ENCODE measurements around the gene DIPK1B. TPM values are rescaled to one million over a fixed set of nuclear protein-coding genes. Genes with fewer than 3 reads are reported as not detected.
A peak's percentile ranks its signal among the peaks of the same experiment; 100 is the strongest.

Gene DIPK1B
- total RNA-seq (2021) (45.4 to 49.8 TPM (median 48.9 TPM) in 3 replicates), Bru-seq, nascent RNA (percentile 59 among the genes with signal in this experiment)
- long read RNA-seq, experiment 1, transcript FAM69B-201 (3 exons, 2,410 nt), result minor isoform, 8 of 262 reads
- long read RNA-seq, experiment 1, transcript FAM69B-202 (5 exons, 1,668 nt), result major isoform, 196 of 262 reads
- long read RNA-seq, experiment 1, partial matches to known transcripts, result 12 of 262 reads
- long read RNA-seq, experiment 1, other reads (novel, unspliced or antisense), result 46 of 262 reads
- long read RNA-seq, experiment 2, transcript FAM69B-201 (3 exons, 2,410 nt), result minor isoform, 5 of 75 reads
- long read RNA-seq, experiment 2, transcript FAM69B-202 (5 exons, 1,668 nt), result major isoform, 53 of 75 reads
- long read RNA-seq, experiment 2, partial matches to known transcripts, result 3 of 75 reads
- long read RNA-seq, experiment 2, other reads (novel, unspliced or antisense), result 14 of 75 reads
- long read RNA-seq, experiment 3, partial matches to known transcripts, result 1 of 1 reads
- long read RNA-seq, experiment 3, other reads (novel, unspliced or antisense), result 0 of 1 reads

GRCh38 chr9:136711751-136712689 lies at the start of gene DIPK1B:
Gene DIPK1B, plus strand, starts transcription at chr9:136712572. Its CDS starts 94 bp downstream, at chr9:136712666.
- ChIA-PET POLR2A (interaction anchor here (0.6 to 0.7 kb wide), 3 partner anchors 17 to 20 kb away, joined by 3 to 9 read pairs (median 3); no protein-coding TSS in a partner anchor), CTCF (interaction anchor here (1.0 to 2.2 kb wide), 3 partner anchors 11 to 130 kb away, joined by 3 to 11 read pairs (median 6); partner anchors contain the start of gene AJM1)
- H3K9me3 Mint-ChIP-seq, result no peaks in the 10 kb centered on the region
- H3K36me3 Mint-ChIP-seq, result no peaks in the 10 kb centered on the region
- peak within 1 kb of the TSS; percentile 70 for H3K4me3 Mint-ChIP-seq
- no peak within 1 kb of the TSS for H3K27ac Mint-ChIP-seq
- peak; percentile 73 for ATAC-seq
- peak; percentile 71 for DNase-seq (ENCODE audit: low spot score)
- H3K4me1 Mint-ChIP-seq, result peaks cover 4% of the 10 kb centered on the region
- peaks cover 15% of the 10 kb centered on the region for H3K27me3 Mint-ChIP-seq (ENCODE audit: low read depth)
- TF ChIP-seq ZNF532 (CRISPR knock-in tag; IDR thresholded peaks at IDR 0.05; ENCODE audit: borderline replicate concordance) (no peak), ATF6 (CRISPR knock-in tag; IDR thresholded peaks at IDR 0.05) (no peak), ETV6 (CRISPR knock-in tag; IDR thresholded peaks at IDR 0.05) (0 out of 2 replicates have a peak, but pooled peaks have one; percentile 61), HMGA2 (CRISPR knock-in tag; IDR thresholded peaks at IDR 0.05) (no peak), SP1 (CRISPR knock-in tag; conservative IDR thresholded peaks at IDR 0.05) (peak; percentile 74), GRHL2 (CRISPR knock-in tag; IDR thresholded peaks at IDR 0.05; ENCODE audit: insufficient replicate concordance, severe bottlenecking) (no peak), PRDM15 (CRISPR knock-in tag; IDR thresholded peaks at IDR 0.05) (no peak), TCF7 (CRISPR knock-in tag; IDR thresholded peaks at IDR 0.05; ENCODE audit: low read depth) (no peak), ZNF671 (CRISPR knock-in tag; IDR thresholded peaks at IDR 0.05) (no peak), CDX4 (CRISPR knock-in tag; IDR thresholded peaks at IDR 0.05; ENCODE audit: borderline replicate concordance) (no peak), E2F4 (CRISPR knock-in tag; IDR thresholded peaks at IDR 0.05; ENCODE audit: borderline replicate concordance, low read depth) (no peak), TEAD4 (CRISPR knock-in tag; IDR thresholded peaks at IDR 0.05) (no peak), GTF2I (CRISPR knock-in tag; conservative IDR thresholded peaks at IDR 0.05) (no peak), PRRX2 (CRISPR knock-in tag; IDR thresholded peaks at IDR 0.05) (no peak), MXD4 (CRISPR knock-in tag; IDR thresholded peaks at IDR 0.05; ENCODE audit: borderline replicate concordance) (no peak), NR2C2 (CRISPR knock-in tag; IDR thresholded peaks at IDR 0.05) (no peak), FOXJ3 (CRISPR knock-in tag; IDR thresholded peaks at IDR 0.05; ENCODE audit: borderline replicate concordance) (no peak), MLX (CRISPR knock-in tag; IDR thresholded peaks at IDR 0.05) (no peak), SMAD3 (CRISPR knock-in tag; IDR thresholded peaks at IDR 0.05; ENCODE audit: borderline replicate concordance) (no peak), KAT7 (CRISPR knock-in tag; IDR thresholded peaks at IDR 0.05; ENCODE audit: borderline replicate concordance) (no peak), ZNF416 (CRISPR knock-in tag; IDR thresholded peaks at IDR 0.05) (no peak), FOXP1 (CRISPR knock-in tag; IDR thresholded peaks at IDR 0.05; ENCODE audit: borderline replicate concordance) (peak; percentile 10; the same call in 1 of the 2 replicates)
